GM18907 (cell line): ENCODE data around the gene DDC.

ENCODE experiments used
- ATAC-seq: cut with Tn5 transposase; IDR thresholded peaks from one replicate; pipeline ENCODE4 v1.9.1; 2021; ENCODE audit warnings: mild to moderate bottlenecking, moderate library complexity; ENCODE audit not compliant: unreplicated experiment

DDC gene, protein sequence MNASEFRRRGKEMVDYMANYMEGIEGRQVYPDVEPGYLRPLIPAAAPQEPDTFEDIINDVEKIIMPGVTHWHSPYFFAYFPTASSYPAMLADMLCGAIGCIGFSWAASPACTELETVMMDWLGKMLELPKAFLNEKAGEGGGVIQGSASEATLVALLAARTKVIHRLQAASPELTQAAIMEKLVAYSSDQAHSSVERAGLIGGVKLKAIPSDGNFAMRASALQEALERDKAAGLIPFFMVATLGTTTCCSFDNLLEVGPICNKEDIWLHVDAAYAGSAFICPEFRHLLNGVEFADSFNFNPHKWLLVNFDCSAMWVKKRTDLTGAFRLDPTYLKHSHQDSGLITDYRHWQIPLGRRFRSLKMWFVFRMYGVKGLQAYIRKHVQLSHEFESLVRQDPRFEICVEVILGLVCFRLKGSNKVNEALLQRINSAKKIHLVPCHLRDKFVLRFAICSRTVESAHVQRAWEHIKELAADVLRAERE

DNA sequence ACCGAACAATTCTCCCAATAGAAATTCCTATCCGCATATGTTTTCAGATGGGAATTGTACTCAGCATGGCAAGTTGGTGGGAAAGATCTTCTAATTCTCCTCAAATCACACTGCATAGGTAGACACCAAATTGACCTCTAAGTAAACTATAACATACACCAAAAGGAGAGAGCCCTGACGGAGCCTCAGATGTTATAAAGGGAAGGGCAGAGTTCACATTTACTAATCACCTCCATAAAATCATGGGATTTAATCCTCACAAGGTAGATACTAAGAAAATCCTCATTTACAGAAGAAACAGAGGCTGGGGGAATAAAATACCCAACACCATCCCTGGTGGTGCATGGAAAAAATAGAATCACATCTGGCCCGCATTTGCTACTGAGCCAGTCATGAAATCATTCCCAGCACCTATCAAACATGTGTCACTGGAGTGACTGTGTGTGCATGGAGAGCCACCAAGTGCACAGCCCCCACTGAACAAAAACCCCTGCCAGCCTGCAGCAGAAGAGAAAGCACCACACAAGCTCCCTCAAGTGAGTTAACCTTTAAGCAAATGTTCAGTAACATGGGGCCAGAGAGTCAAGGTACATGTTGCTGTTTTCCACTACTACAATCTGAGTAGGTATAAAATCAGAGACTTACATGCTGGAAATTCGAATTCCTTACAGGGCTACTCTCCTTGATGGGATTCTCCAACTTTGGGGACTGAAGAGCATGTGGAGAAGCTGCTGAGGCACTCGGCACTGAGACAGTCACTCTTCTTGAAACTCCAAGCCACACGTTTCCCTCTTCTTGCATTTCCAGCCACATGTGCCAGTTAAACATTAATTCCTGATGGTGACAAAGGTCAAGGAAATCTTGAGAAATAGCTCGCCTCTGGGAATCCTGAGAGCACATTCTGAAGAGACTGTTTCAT lies at the start of gene DDC:
Gene DDC, minus strand, starts transcription at position 766 of the 919 bp plus-strand sequence. CDS start 21,320 bp downstream, outside the sequence.
- no peak for ATAC-seq

DNA sequence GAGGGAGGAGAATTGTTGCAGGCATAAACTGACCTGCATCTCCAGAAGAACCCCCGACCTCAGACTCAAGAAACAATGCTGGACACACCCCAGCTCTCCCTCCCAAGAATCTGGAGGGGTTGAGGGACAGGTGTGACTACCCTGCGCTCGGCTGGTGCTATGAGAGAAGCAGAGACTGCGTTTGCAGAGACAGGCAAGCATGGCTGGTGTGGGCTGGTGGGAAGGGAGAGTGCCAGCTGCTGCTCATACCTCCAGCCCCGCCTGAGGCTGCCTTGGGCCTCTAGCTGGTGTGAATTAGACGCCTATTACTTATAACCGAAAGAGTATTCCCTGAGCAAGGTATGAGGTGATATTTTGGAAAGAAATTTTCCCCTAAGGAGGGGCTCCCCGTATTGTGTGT lies 48.3 kb upstream of the DDC start:
- ATAC-seq, result no peak

DNA sequence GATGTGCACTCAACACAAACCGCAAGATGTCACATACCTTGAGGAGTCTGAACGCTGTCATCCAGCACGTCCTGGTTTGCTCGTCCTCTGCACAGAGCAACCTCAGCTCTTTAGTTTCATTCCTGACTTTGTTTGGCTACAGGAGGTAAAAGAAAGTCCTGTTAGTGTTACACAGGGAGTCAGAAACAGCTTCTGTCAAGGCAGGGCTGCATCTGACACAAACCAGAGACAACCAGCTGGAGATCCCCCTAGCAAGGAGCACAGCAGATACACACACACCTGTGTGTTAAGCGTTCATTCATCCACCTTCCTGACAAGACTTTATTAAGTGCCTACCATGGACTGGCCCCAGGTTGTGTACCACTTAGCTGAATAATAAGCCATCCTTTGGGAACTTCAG lies 47.5 kb upstream of the DDC start:
- no peak for ATAC-seq

DNA sequence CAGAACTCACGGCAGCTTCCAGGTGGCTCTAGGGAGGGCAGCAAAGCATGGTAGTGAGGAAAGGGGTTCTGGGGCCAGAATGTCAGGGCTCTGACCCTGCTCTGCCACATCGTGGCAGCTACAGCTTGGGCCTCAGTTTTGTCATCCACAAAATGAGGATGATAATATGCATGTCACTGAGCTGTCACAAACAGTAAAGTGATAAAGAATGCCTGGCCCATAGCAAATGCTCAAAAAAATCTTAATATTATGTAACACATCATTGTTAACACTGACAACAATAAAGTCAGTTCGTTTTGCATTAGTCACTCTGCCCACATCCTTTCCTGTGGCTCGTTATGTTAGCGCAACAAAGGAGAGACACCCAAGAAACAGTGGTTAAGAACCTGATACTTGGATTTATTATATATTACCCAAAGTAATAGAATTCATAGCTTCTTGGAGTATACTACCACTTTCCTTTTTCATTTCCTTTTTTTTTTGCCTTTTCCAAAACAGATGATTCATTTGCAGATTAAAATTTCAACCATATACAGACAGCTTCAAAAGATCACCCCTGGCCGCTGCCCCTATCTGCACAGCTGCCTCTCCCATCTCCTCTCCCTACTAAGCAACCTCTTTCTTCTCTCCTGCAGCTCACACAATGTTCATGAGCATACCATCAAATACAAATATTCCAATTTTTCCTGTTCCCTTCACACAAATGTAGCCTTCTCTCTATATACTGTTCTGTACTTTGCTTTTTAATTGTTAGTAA lies 45.5 kb upstream of the DDC start:
- peak; percentile 79 for ATAC-seq

DNA sequence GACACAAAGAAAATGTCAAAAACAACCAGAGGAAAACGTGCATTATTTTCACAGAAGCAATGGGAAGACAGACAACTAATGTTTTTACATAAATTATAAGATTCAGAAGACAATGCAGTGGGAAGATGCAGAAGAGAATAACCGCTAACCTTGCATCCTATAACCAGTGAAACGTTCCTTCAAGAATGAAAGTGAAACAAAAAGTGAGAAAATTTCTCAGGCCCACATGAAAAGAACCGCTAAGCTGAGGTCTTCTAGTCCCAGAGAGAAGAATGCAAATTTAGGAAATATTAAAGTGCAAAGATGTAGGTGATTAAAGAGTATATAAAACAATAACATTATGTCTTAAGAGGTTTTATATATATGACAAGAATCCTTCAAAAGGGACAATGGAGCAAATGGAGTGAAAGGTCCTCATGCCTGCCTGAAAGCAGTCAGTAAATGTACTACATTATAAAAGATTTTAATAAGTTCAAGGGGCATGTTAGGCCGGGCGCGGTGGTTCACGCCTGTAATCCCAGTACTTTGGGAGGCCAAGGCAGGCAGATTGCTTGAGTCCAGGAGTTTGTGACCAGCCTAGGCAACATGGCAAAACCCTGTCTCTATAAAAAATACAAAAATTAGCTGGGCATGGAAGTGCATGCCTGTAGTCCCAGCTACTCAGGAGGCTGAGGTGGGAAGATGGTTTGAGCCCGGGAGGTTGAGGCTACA lies 43.1 kb upstream of the DDC start:
- ATAC-seq, result peak; percentile 44

DNA sequence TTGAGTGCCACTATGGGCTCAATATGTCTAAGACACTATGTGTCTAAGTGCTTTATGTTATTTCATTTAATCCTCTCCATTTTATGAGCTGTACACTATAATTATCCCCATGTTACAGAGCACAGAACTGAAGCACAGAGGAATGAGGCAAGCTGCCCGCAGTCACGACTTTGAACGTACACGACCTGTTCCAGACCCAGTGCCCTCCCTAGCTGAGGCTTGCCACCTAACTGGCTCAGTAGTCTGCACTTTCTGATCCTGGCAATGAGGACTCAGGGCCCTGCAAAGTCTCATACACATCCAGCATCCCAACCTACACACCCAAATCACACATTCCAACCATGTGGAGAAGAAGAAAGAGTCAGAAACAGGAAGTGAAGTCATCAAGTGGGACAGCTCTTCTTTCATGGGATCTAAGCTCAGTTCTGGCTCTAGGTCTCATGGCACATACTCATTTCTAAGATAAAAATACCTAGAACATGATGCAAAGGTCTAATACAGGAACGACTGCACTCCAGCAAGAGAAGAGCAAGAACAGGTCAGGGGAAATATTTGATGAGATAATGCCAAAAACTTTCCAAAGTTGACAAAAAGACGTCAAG lies 42.4 kb upstream of the DDC start:
- no peak for ATAC-seq

DNA sequence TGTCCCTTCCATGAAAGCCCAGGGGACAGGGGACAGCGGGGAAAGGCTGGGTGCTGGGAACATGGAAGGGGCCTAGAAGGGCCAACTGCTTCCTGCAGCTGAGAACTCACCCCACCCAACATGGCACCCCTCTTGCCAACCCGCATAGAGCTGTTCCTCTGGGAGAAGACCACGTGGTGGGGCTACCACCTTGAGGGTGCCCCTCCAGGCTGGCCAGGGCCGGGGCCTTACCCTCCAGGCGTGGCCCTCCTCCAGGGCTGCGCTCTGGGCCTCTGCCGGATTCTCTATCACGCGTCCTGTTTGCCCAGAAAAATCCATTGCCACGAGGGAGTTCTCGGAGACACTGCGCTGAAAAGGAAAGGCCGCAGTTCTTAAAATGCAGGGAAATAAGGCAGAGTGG lies 39.9 kb upstream of the DDC start:
- ATAC-seq, result no peak

DNA sequence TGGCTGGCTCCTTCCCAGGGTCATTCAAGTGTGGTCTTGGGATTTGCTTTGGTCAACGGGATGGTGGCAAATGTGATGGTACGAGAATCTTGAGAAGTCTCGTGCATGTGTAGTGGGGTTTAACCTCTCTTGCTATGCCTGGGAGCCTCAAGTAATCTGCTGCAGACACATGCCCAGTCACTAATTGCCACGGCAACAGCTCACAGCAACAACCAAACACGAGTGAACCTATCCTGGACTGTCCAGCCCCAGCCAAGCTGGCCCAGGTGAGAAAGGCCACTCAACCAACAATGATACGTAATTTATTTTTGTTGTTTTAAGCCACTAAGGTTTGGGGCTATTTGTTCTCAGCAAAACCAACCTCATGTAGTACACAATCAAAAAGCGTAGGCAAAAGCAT lies 38.1 kb upstream of the DDC start:
- no peak for ATAC-seq

DNA sequence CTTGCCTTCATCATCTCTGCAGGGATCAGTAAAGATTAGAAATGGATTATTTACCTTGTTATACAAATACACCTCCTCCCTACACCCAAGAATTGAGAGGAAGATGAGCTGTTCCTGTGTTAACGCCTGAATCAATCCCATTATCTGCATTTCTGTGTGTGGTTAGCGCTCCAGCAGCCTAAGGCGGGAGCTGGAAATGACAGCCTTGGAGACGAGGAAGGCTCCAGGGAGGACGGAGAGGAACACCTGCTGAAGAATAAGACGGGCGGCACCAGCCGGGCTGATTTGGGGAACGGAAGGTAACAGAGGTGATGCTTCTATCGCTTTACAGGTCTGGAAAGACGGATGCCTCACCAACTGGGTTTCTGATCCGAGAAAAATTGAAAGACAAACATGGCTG lies 34.2 kb upstream of the DDC start:
- ATAC-seq, result no peak

DNA sequence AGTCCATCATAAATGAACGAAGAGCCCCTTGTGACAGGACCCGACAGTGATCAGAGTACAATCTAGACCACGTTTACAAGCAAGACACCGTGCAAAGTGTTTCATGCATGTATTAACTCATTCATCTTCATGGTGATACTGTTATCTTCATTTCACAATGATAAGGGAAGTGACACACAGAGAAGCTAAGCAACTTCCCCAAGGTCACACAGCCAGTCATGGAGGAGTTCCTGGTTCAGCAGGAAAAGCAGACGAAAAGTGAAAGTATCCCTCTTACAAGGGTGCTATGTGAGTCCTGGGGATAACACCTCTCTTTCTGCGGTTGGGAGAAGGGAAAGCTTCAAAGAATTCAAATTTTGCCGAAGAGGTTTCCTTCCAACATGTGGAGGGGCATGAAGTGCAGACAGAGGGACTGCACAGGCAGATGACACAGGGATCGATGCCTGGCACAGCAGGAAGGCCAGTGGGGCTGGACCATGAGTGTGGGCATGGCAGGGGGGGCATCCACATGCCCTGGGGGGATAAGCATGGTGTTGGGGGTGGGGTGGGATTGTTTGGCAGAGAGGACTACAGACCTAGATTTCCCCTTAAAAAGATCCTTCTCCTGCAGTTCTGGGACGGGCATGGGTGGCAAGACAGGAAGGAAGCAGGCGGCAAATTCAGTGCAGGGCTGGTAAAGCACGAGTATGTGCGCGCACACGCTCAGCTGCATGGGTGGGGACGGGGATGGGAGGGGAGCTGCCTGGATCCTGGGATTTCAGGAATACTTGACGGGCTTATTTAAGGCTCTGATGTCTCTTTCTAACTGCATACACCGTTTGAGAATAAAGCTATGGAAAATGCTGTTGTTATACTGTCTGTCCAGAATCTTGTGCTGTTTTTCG lies 33.5 kb upstream of the DDC start:
- ATAC-seq, result no peak

DNA sequence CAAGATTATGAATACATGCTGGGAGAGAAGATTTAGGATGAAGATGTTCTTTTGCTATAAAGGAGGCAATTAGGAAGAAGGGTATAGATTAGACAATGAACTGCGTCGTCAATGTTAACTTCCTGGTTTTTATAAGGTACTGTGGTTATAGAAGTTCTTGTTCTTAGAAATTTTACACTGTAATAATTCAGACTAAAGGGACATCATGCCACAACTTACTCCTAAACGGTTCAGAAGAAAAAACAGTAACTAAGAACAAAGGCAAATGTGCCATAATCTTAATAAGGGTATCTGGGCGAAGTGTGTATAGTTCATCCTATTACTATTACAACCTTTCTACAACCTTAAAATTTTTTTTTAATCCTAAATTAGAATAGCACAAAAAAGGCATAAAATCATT lies 31.3 kb upstream of the DDC start:
- ATAC-seq, result no peak

DNA sequence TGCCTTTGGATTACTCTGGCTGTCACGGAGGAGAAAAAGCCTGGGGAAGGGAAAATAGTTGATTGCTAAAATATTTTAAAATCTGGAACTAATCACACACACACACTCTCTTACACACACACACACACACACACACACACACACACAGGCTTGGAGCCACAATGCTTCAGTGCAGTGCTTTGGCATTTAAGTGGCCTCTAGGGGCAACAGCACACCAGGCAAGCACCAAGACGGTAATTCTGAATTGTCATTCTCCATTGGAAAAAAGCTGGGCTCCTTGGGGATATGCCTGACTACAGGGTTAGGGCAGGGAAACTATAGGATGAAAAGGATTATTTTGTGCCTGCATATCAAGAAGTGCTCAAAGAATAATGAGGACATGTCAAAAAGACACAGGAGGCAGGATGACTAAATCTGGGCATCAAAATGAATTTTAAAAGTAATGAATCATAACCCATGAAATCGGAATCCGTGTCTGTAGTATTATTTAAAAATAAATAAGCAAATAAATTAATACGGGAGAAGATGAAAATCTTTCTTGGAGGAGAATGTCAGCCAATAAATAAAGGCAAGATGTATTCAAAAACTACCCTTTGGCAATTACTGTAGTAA lies 30.4 kb upstream of the DDC start:
- peak; percentile 22 for ATAC-seq

DNA sequence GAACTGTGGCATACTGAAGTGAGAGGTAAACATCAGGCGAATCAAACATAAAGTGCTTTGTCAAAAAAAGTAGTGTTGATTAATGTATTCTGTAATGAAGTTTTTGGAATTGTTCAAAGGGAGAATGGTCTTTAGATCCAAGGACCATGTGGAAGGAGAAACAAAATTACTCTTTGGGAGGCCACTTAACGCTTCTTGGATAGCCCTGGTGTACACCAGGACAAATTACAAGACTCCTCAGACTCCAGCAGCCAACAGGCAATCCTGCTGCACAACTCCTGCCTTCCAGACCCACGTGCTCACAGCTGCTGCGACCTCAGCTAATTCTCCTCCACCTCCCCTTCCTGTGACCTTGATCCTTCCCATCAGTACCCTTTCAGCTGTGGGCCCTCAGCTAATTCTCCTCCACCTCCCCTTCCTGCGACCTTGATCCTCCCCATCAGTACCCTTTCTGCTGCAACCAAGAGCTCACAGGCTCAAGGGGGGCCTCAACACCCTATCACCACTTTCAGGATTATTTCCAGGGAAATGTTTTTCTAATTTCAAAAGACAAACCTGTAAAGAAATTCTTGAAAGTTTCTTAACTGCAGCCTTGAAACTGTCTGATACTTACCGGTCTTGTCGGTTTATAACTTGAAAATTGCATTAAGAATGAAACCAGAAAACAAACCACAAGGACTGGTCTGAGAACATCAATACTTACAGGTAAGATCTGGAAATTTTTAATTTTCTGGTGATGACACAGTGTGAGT lies 29.7 kb upstream of the DDC start:
- ATAC-seq, result peak; percentile 56

DNA sequence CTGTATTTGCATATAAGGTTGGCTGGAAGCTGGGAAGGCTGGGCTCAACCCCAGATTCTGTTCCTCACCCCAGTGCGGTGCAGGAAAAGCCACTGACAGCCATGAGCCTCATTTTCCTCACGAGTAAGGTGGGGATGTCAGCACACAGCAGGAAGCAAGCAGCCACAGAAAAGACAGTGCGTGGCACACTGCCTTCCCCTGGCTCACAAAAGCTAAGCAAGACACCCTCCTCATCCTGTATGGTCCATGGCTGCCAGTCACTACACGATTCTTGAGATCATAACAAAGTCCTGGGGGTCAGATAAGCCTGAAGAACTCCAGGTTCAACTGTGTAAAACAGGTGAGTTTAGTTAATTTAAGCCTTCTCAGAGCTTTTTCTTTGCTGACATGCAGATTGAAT lies 28.9 kb upstream of the DDC start:
- no peak for ATAC-seq

DNA sequence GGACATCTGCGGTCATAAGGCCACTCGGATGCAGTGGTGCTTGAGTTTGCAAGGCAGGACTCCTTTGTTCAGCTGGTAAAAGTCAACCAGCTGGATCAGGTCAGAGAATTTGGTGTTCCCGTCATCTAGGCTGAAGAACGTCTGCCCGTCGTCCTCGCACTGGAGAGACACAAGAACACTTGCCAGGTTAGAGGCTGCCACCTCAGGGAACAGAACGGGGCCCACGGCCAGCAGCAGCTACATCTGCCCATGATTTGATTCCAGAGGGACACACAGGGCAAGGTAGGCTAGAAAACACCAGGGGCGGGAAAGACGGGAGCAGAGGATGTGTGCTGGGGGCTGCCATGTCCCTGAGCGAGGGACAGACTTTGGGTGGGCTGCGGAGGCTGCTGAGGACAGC lies 27.7 kb upstream of the DDC start:
- no peak for ATAC-seq

DNA sequence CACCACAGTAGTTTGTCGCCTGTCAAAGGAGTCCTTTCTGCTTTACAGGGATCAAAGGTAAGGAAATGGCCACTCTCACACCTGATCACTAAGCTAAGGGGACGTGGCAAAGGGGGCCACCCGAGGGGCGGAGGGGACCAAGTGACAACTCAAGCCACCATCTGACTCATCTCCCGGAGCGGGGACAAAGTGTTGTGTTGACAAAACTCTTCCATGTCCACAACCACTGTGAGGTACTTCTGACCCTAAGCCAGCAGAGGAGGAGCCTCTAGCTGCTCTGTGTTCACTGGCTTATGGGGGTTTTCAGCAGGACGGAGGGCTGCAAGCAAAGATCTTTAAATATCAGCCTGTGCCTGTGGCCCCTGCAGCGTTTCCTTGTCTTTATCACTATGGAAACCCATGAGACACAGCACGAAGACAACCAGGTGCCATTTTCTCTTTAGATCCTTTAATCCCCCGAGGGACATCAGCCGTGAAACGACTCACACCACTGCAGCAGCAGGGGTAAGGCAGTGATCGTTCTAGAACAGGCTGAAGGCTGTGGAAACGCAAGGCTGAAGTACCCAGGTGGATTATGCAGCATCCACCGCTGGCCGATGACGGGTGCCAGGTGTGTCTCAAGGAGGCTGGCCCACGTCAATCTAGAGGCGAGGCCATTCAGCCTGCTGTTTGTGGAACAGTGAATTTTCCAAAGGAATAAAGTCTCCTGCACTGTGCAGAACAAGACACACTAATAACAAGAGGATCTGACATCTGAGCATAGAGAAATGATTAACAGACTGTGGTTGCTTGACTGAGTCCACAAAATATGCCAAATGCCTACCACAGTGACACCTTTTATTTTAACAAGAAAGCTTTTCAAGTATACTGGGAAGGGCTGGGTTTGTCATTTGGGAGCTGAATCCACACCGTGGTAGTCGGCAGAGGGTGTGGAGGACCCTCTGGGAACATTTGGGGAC lies 26.6 kb upstream of the DDC start:
- ATAC-seq, result peak; percentile 82

DNA sequence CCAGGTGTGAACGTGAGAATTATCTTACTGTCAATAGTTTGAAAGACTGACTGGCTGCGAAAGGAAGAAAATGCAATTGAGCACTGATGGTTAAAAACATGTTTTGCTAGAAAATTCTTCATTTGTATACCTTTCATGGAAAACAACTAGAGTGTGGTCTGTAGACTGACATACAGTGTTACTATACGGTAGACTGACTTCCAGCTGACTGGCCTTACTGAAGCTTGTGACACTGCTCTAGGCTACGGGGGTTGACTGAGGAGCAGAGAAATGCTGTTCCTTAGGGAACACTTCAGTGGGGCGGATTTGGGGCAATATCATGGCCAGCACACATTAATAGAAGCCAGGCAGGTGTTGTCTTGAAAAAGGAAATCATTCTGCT lies 25.9 kb upstream of the DDC start:
- no peak for ATAC-seq
